H1 (cell line): ENCODE data around the gene OOEP. TPM values are rescaled to one million over a fixed set of nuclear protein-coding genes. Genes with fewer than 3 reads are reported as not detected.

Source experiments
- CTCF ChIA-PET: fragments of 300-600 bp; sonication (Branson Sonifier 250); formaldehyde crosslinking; loops from one replicate; lab custom pipeline; 2021; ENCODE audit not compliant: partially characterized antibody; lab: Charles Lee
- POLR2A ChIA-PET: fragments of 300-600 bp; sonication (Branson Sonifier 250); formaldehyde crosslinking; loops from one replicate; lab custom pipeline; 2021; ENCODE audit warnings: inconsistent platforms; ENCODE audit not compliant: partially characterized antibody; lab: Charles Lee
- DNase-seq, 2 experiments: peaks; one replicate each; pipeline versions ENCODE4 v3.0.0 to v3.0.0-alpha.2; 2010 to 2022; ENCODE audit warnings: low spot score in 2 of 2, low read depth in 1 of 2, mixed read lengths in 1 of 2
- FAIRE-seq: peaks from 2 replicates; lab custom pipeline; 2011; peaks lifted over from hg19 to GRCh38; lab: Jason Lieb, UNC
- H2AFZ ChIP-seq: 2 replicates; pipeline ENCODE4 v1.8.1; 2012; ENCODE audit warnings: low read length, inconsistent platforms
- H2AK5ac ChIP-seq: 2 replicates; pipeline ENCODE4 v1.6.1; 2013; ENCODE audit warnings: low read depth, low read length
- H2BK120ac ChIP-seq: replicated peaks from 2 replicates; pipeline ENCODE3; 2013; ENCODE audit warnings: low read depth, low read length, inconsistent platforms
- H2BK12ac ChIP-seq: 2 replicates; pipeline ENCODE4 v1.6.1; 2013; ENCODE audit warnings: low read depth, low read length
- H2BK15ac ChIP-seq: 2 replicates; pipeline ENCODE4 v1.6.1; 2013; ENCODE audit warnings: low read length
- H2BK20ac ChIP-seq: 2 replicates; pipeline ENCODE4 v1.6.1; 2013; ENCODE audit warnings: low read length
- H2BK5ac ChIP-seq: 2 replicates; pipeline ENCODE4 v1.6.1; 2013; ENCODE audit warnings: low read depth, low read length
- H3K14ac ChIP-seq: 2 replicates; pipeline ENCODE4 v1.6.1; 2013; ENCODE audit warnings: inconsistent platforms; ENCODE audit not compliant: insufficient read length
- H3K18ac ChIP-seq: 2 replicates; pipeline ENCODE4 v1.6.1; 2013; ENCODE audit warnings: low read length; ENCODE audit errors: extremely low read depth
- H3K23ac ChIP-seq: 2 replicates; pipeline ENCODE4 v1.6.1; 2013; ENCODE audit warnings: inconsistent platforms; ENCODE audit not compliant: insufficient read length
- H3K23me2 ChIP-seq: 2 replicates; pipeline ENCODE4 v1.6.1; 2013; ENCODE audit warnings: low read depth, low read length
- H3K27ac ChIP-seq: 2 replicates; pipeline ENCODE4 v1.6.1; 2011; ENCODE audit warnings: low read depth, low read length, inconsistent platforms
- H3K27me3 ChIP-seq, 4 experiments: replicated peaks in 1 of 4; 1 replicate in 1 of 4; 2 replicates in 3 of 4; pipeline versions ENCODE4 v1.6.1 to v1.8.1; 2011 to 2013; ENCODE audit warnings: low read length in 3 of 4, mild to moderate bottlenecking in 3 of 4, inconsistent platforms in 2 of 4, mixed read lengths in 2 of 4, moderate library complexity in 1 of 4; ENCODE audit not compliant: control insufficient read depth in 3 of 4, insufficient read depth in 3 of 4; ENCODE audit errors: extremely low read depth in 1 of 4
- H3K36me3 ChIP-seq, 4 experiments: 2 replicates each; pipeline versions ENCODE4 v1.6.1 to v1.8.1; 2011 to 2013; ENCODE audit warnings: mild to moderate bottlenecking in 4 of 4, low read length in 3 of 4, moderate library complexity in 2 of 4, control low read depth in 1 of 4, inconsistent platforms in 1 of 4; ENCODE audit not compliant: insufficient read depth in 4 of 4, control insufficient read depth in 2 of 4
- H3K4ac ChIP-seq: replicated peaks from 2 replicates; pipeline ENCODE3; 2013; ENCODE audit warnings: low read length, low read depth, mixed read lengths, inconsistent platforms; ENCODE audit not compliant: insufficient read length
- H3K4me1 ChIP-seq, 4 experiments: replicated peaks in 1 of 4; 1 replicate in 1 of 4; 2 replicates in 3 of 4; pipeline versions ENCODE4 v1.6.1 to v1.8.1; 2011 to 2013; ENCODE audit warnings: low read length in 3 of 4, inconsistent platforms in 2 of 4, mixed read lengths in 1 of 4; ENCODE audit not compliant: insufficient read depth in 4 of 4, control insufficient read depth in 3 of 4
- H3K4me2 ChIP-seq, 2 experiments: 2 replicates each; pipeline versions ENCODE4 v1.6.1 to v1.8.1; 2011 to 2013; ENCODE audit warnings: low read depth in 2 of 2, low read length in 2 of 2, control low read depth in 1 of 2, inconsistent platforms in 1 of 2, mild to moderate bottlenecking in 1 of 2; ENCODE audit not compliant: insufficient read depth in 1 of 2
- H3K4me3 ChIP-seq, 4 experiments: fragments of 200-600, 300-600 bp in 1 of 4; sonication (generic), shearing (Covaris generic), sonication (Bioruptor Twin) in 1 of 4; 2 replicates each; pipeline versions ENCODE4 v1.5.1 to v1.8.1; 2011 to 2016; ENCODE audit warnings: low read length in 4 of 4, low read depth in 3 of 4, control low read depth in 2 of 4, inconsistent platforms in 2 of 4, mild to moderate bottlenecking in 2 of 4, mixed read lengths in 1 of 4, moderate library complexity in 1 of 4; ENCODE audit not compliant: insufficient read depth in 2 of 4; ENCODE audit errors: extremely low read depth in 1 of 4
- H3K56ac ChIP-seq: replicated peaks from 2 replicates; pipeline ENCODE3; 2013; ENCODE audit warnings: low read depth, mild to moderate bottlenecking, mixed read lengths, low read length, inconsistent platforms; ENCODE audit not compliant: insufficient read length
- H3K79me1 ChIP-seq: 2 replicates; pipeline ENCODE4 v1.6.1; 2013; ENCODE audit warnings: low read depth, low read length, control low read depth
- H3K79me2 ChIP-seq, 2 experiments: 2 replicates each; pipeline versions ENCODE4 v1.6.1 to v1.8.1; 2012 to 2013; ENCODE audit warnings: low read length in 2 of 2, mild to moderate bottlenecking in 2 of 2, inconsistent platforms in 1 of 2; ENCODE audit not compliant: insufficient read depth in 2 of 2, control insufficient read depth in 1 of 2
- H3K9ac ChIP-seq, 4 experiments: replicated peaks in 1 of 4; 1 replicate in 1 of 4; 2 replicates in 3 of 4; pipeline versions ENCODE4 v1.6.1 to v1.8.1; 2011 to 2013; ENCODE audit warnings: low read depth in 3 of 4, low read length in 3 of 4, control low read depth in 2 of 4, mild to moderate bottlenecking in 2 of 4, moderate library complexity in 2 of 4, inconsistent platforms in 1 of 4; ENCODE audit errors: extremely low read depth in 1 of 4
- H3K9me3 ChIP-seq, 2 experiments: 2 replicates each; pipeline versions ENCODE4 v1.6.1 to v1.8.1; 2012 to 2013; ENCODE audit warnings: mild to moderate bottlenecking in 2 of 2, moderate library complexity in 2 of 2, control low read depth in 1 of 2, inconsistent platforms in 1 of 2, low read depth in 1 of 2, low read length in 1 of 2, mixed read lengths in 1 of 2; ENCODE audit not compliant: insufficient read depth in 2 of 2
- H4K20me1 ChIP-seq, 2 experiments: replicated peaks in 1 of 2; 2 replicates each; pipeline versions ENCODE3 to v1.8.1; 2011 to 2013; ENCODE audit warnings: inconsistent platforms in 2 of 2, low read length in 2 of 2, mild to moderate bottlenecking in 1 of 2; ENCODE audit not compliant: insufficient read depth in 2 of 2, control insufficient read depth in 1 of 2
- H4K5ac ChIP-seq: 2 replicates; pipeline ENCODE4 v1.6.1; 2013; ENCODE audit warnings: low read length, low read depth, mixed read lengths, inconsistent platforms; ENCODE audit not compliant: insufficient read length
- H4K8ac ChIP-seq: 2 replicates; pipeline ENCODE4 v1.8.0; 2013; ENCODE audit warnings: mild to moderate bottlenecking, moderate library complexity, low read length, inconsistent platforms; ENCODE audit not compliant: insufficient read depth; ENCODE audit errors: extremely low read depth
- H4K91ac ChIP-seq: replicated peaks from 2 replicates; pipeline ENCODE3; 2013; ENCODE audit warnings: low read length, mixed read lengths, inconsistent platforms; ENCODE audit not compliant: insufficient read length
- EZH2 ChIP-seq: fragments of 200-600 bp; sonication (generic); IDR thresholded peaks from 2 replicates; pipeline ENCODE4 v1.7.1; 2012; ENCODE audit warnings: low read depth, mild to moderate bottlenecking, moderate library complexity, low read length, inconsistent platforms; ENCODE audit not compliant: severe bottlenecking
- JUND ChIP-seq: IDR thresholded peaks from 2 replicates; pipeline ENCODE4 v1.6.1; 2011; ENCODE audit warnings: mild to moderate bottlenecking, improper control_type of control experiment, low read length
- POLR2A ChIP-seq, 2 experiments: IDR thresholded peaks; 1 replicate in 1 of 2; 2 replicates in 1 of 2; pipeline ENCODE4 v1.6.1; 2011; ENCODE audit warnings: low read depth in 2 of 2, low read length in 2 of 2, mild to moderate bottlenecking in 2 of 2; ENCODE audit errors: control extremely low read depth in 1 of 2
- RXRA ChIP-seq: IDR thresholded peaks from 2 replicates; pipeline ENCODE4 v1.6.1; 2011; ENCODE audit warnings: low read depth, mild to moderate bottlenecking, low read length, moderate library complexity; ENCODE audit not compliant: insufficient read depth
- SAP30 ChIP-seq: fragments of 300-600 bp; sonication (generic); IDR thresholded peaks from 2 replicates; pipeline ENCODE4 v1.7.1; 2012; ENCODE audit warnings: low read length, moderate library complexity, mild to moderate bottlenecking, inconsistent platforms; ENCODE audit not compliant: insufficient read depth, insufficient replicate concordance
- SIN3A ChIP-seq, 2 experiments: IDR thresholded peaks in 1 of 2; conservative IDR thresholded peaks in 1 of 2; 2 replicates each; pipeline ENCODE4 v1.6.1; 2011 to 2012; ENCODE audit warnings: low read length in 2 of 2, improper control_type of control experiment in 1 of 2, low read depth in 1 of 2, mild to moderate bottlenecking in 1 of 2
- ZNF274 ChIP-seq: IDR thresholded peaks from 2 replicates; pipeline ENCODE4 v1.7.0; 2012; ENCODE audit warnings: low read length, borderline replicate concordance; ENCODE audit errors: extremely low read depth
- WGBS, 2 experiments: shearing (Covaris generic) in 1 of 2; methylation state at CpG; one replicate each; pipeline versions ENCODE4 v1.1.6 to v1.1.7; 2013 to 2015; ENCODE audit warnings: low lambda C conversion rate in 2 of 2, mixed read lengths in 2 of 2, inconsistent platforms in 1 of 2, low coverage in 1 of 2, missing lambda C conversion rate in 1 of 2; ENCODE audit not compliant: insufficient replicate concordance in 2 of 2, insufficient coverage in 1 of 2, insufficient read length in 1 of 2; ENCODE audit errors: extremely low coverage in 1 of 2, missing lambda C conversion rate in 1 of 2; 5-methylcytosine and 5-hydroxymethylcytosine counted together
- polyA plus RNA-seq, 7 experiments: library from polyadenylated mRNA; depleted of rRNA in 3 of 7; stranded (reverse) in 5 of 7; unstranded in 2 of 7; fragments of >200 nt in 5 of 7; fragments of 200-250 nt in 2 of 7; gene quantifications; 1 replicate in 5 of 7; 2 replicates in 1 of 7; 4 replicates in 1 of 7; pipeline versions ENCODE4 v1.2.1 to v1.2.3, GENCODE V29; 2011 to 2013; ENCODE audit warnings: missing spikeins in 2 of 7, mixed read lengths in 2 of 7
- total RNA-seq: library from RNA; stranded (reverse); fragmentation: NEBNext Ultra II Directional; extraction: Animal tissue kit (Norgen Biotek cat#: 25700); gene quantifications from 2 replicates; pipeline ENCODE4 v1.2.1, GENCODE V29; 2021
- TF ChIP-seq, protein P1 (sequence below): IDR thresholded peaks from 2 replicates; pipeline ENCODE4 v1.6.1; 2012; ENCODE audit warnings: inconsistent platforms

Gene OOEP
- total and polyA plus RNA-seq, 2 of the 8 experiments (the other 6 are each of a cell fraction or from before 2014, with no cell fraction given) = 0.20 to 0.41 TPM

DNA sequence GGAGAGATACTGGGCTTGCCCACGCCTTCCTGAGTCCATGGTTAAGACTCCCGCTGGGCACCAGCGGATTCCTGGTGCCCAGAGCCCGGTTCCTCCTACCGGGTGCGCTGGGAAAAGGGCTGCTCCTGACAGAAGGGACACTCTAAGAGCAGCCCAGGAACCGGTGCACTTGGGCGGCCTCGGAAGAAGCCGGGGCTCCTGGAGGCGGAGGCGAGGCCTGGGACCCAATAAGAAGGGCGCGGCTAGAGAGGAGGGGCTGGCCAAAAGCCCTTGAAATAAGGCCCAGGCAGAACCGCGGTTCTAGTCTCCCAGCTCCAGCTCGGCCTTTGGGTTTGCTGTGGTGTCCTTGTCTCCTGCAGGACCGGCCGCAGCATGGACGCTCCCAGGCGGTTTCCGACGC lies 7.3 kb downstream of the OOEP start, which contains the start of gene KHDC3L:
TSS of gene KHDC3L (plus strand) at position 301 of the 400 bp plus-strand sequence. CDS start at position 373, 72 bp downstream.
- Histone ChIP-seq H4K5ac (no peak within 1 kb of the TSS), H3K27me3 (no peaks in the 10 kb centered on the region), H2BK15ac (no peak within 1 kb of the TSS; the same call in 1 of the 2 replicates), H3K56ac (no peak within 1 kb of the TSS), H3K14ac (no peak within 1 kb of the TSS), H3K4me1 (no peaks in the 10 kb centered on the region), H3K4ac (no peak within 1 kb of the TSS), H4K91ac (no peak within 1 kb of the TSS), H2AK5ac (no peak within 1 kb of the TSS), H3K23ac (no peak within 1 kb of the TSS), H3K36me3 (no peaks in the 10 kb centered on the region), H4K20me1 (no peaks in the 10 kb centered on the region), H2BK5ac (no peak within 1 kb of the TSS), H3K18ac (no peak within 1 kb of the TSS), H3K4me3 (no peak within 1 kb of the TSS), H2BK120ac (no peak within 1 kb of the TSS), H2BK20ac (no peak within 1 kb of the TSS; the same call in 1 of the 2 replicates), H3K4me2 (no peak within 1 kb of the TSS), H3K9me3 (no peaks in the 10 kb centered on the region; a peak in 1 of 4 replicates), H2BK12ac (0 out of 2 replicates have a peak within 1 kb of the TSS, but pooled peaks have one; percentile 50), H2AFZ (no peak within 1 kb of the TSS), H3K23me2 (no peaks in the 10 kb centered on the region), H3K79me1 (no peaks in the 10 kb centered on the region), H3K79me2 (no peaks in the 10 kb centered on the region), H4K8ac (no peak within 1 kb of the TSS; the same call in 1 of the 2 replicates), H3K9ac (no peak within 1 kb of the TSS), H3K27ac (no peak within 1 kb of the TSS)
- WGBS, 2 experiments = 95% methylated on average over 23 of the region's 23 CpGs; no CpG with 5 or more reads in 1 of the 2 experiments
- POLR2A ChIA-PET = no interaction called here
- TF ChIP-seq POLR2A (IDR thresholded peaks at IDR 0.05; ENCODE audit: control extremely low read depth in 1 of 2, low read depth in 2 of 2, low read length in 2 of 2) (no peak), SIN3A (conservative IDR thresholded peaks at IDR 0.05 in 1 of 2, IDR thresholded peaks at IDR 0.05 in 1 of 2; ENCODE audit: low read depth in 1 of 2, low read length in 2 of 2) (no peak), JUND (no peak), ZNF274 (no peak), RXRA (no peak), EZH2 (no peak), SAP30 (no peak)
- TF ChIP-seq, protein P1, sequence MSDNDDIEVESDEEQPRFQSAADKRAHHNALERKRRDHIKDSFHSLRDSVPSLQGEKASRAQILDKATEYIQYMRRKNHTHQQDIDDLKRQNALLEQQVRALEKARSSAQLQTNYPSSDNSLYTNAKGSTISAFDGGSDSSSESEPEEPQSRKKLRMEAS = no peak
- CTCF ChIA-PET = no interaction called here
- FAIRE-seq (no peak), DNase-seq (no peak)
